Spleen (tissue), 11 donors: ENCODE measurements around the gene TEKTIP1. TPM values are rescaled to one million over a fixed set of nuclear protein-coding genes. Genes with fewer than 3 reads are reported as not detected.
A peak's percentile ranks its signal among the peaks of the same experiment; 100 is the strongest.
"Not testable (repeated sequence)": the region's sequence is repeated elsewhere in the genome, so short reads cannot be mapped to it uniquely, and the experiment has no call there.

Source experiments
- DNase-seq: peaks from one replicate; pipeline ENCODE4 v3.0.0-alpha.2; 2020
- H3K27ac ChIP-seq, 8 donors: fragments of 200-600 bp; sonication (generic) in 7 of 8; 1 replicate in 4 of 8; 2 replicates in 4 of 8; pipeline versions ENCODE4 v1.5.0 to v1.8.0; 2016 to 2021; ENCODE audit warnings: inconsistent platforms in 4 of 8, mild to moderate bottlenecking in 4 of 8, moderate library complexity in 1 of 8
- H3K27me3 ChIP-seq, 7 donors: fragments of 200-600 bp; sonication (generic) in 6 of 7; replicated peaks in 1 of 7; 1 replicate in 4 of 7; 2 replicates in 3 of 7; pipeline versions ENCODE4 v1.5.0 to v1.8.0; 2016 to 2021; ENCODE audit warnings: inconsistent platforms in 3 of 7, mild to moderate bottlenecking in 1 of 7
- H3K36me3 ChIP-seq, 6 donors: fragments of 200-600 bp; sonication (generic) in 5 of 6; 1 replicate in 4 of 6; 2 replicates in 2 of 6; pipeline versions ENCODE4 v1.5.0 to v1.8.0; 2016 to 2021; ENCODE audit warnings: inconsistent platforms in 2 of 6
- H3K4me1 ChIP-seq, 6 donors: fragments of 200-600 bp; sonication (generic) in 5 of 6; 1 replicate in 3 of 6; 2 replicates in 3 of 6; pipeline versions ENCODE4 v1.5.0 to v1.8.0; 2016 to 2021; ENCODE audit warnings: inconsistent platforms in 3 of 6
- H3K4me3 ChIP-seq, 8 donors: fragments of 200-600 bp; sonication (generic) in 7 of 8; 1 replicate in 4 of 8; 2 replicates in 4 of 8; pipeline versions ENCODE4 v1.5.0 to v1.8.0; 2016 to 2021; ENCODE audit warnings: inconsistent platforms in 4 of 8, mild to moderate bottlenecking in 4 of 8, moderate library complexity in 2 of 8
- H3K9me3 ChIP-seq, 8 donors: fragments of 200-600 bp; sonication (generic) in 7 of 8; 1 replicate in 4 of 8; 2 replicates in 4 of 8; pipeline versions ENCODE4 v1.5.0 to v1.8.0; 2016 to 2021; ENCODE audit warnings: inconsistent platforms in 4 of 8
- POLR2A ChIP-seq, 3 donors: fragments of 450-650 bp; IDR thresholded peaks; one replicate each; pipeline ENCODE4 v1.5.1; 2017; ENCODE audit warnings: antibody characterized with exemption in 3 of 3, mild to moderate bottlenecking in 1 of 3
- POLR2AphosphoS5 ChIP-seq, 3 donors: sonication (generic); formaldehyde crosslinking; IDR thresholded peaks; one replicate each; pipeline ENCODE4 v1.5.1; 2017; ENCODE audit warnings: antibody characterized with exemption in 3 of 3
- WGBS, 5 donors: extraction: QIAGEN DNeasy Blood & Tissue Kit in 3 of 5; methylation state at CpG; one replicate each; pipeline versions ENCODE4 v1.1.5 to v1.1.7; 2013 to 2018; 5-methylcytosine and 5-hydroxymethylcytosine counted together
- intact Hi-C: fragments of 100-400 bp; cut with DNase I; formaldehyde crosslinking; loops from one replicate; pipeline ENCODE4 v1.15.0; 2023; ENCODE audit warnings: low total_unique reads
- polyA plus RNA-seq, 3 donors: library from polyadenylated mRNA; stranded (reverse); fragments of 200-250 nt; gene quantifications; one replicate each; pipeline ENCODE4 v1.2.1, GENCODE V29; 2013
- total RNA-seq, 7 donors: library from RNA; depleted of rRNA in 3 of 7; stranded (reverse); fragments of >200 nt in 3 of 7; fragmentation: NEBNext Ultra II Directional in 4 of 7; extraction: Animal tissue kit (Norgen Biotek cat#: 25700) in 4 of 7; gene quantifications; one replicate each; pipeline versions ENCODE4 v1.1.0 to v1.2.1, GENCODE V29; 2016 to 2021
- TF ChIP-seq, protein P1 (sequence below), 11 experiments: fragments of 200-600 bp in 7 of 11; fragments of 450-650 bp in 4 of 11; sonication (generic) in 4 of 11; IDR thresholded peaks in 8 of 11; conservative IDR thresholded peaks in 3 of 11; 1 replicate in 7 of 11; 2 replicates in 4 of 11; pipeline versions ENCODE4 v1.4.0 to v1.8.0; 2016 to 2021; ENCODE audit warnings: antibody characterized with exemption in 11 of 11, inconsistent platforms in 4 of 11, mild to moderate bottlenecking in 1 of 11
- donor health status: healthy with polysubstance abuse.
- donor health status: DM: no; HTN: no; CAD: no; lungs with moderate emphysema.
- donor health status: DM: no; HTN: no; CAD: no.
- donor health status: Bipolar disorder and iron deficiency.
- donor health status: healthy.
- donor health status: DM: no; HTN: no; CAD: no.
- donor health status: DM: yes; HTN: yes; CAD: no.

The TEKTIP1 gene
- total and polyA plus RNA-seq, 10 donors: 1.2 to 7.4 (median 3.1) TPM; not detected in 1

DNA sequence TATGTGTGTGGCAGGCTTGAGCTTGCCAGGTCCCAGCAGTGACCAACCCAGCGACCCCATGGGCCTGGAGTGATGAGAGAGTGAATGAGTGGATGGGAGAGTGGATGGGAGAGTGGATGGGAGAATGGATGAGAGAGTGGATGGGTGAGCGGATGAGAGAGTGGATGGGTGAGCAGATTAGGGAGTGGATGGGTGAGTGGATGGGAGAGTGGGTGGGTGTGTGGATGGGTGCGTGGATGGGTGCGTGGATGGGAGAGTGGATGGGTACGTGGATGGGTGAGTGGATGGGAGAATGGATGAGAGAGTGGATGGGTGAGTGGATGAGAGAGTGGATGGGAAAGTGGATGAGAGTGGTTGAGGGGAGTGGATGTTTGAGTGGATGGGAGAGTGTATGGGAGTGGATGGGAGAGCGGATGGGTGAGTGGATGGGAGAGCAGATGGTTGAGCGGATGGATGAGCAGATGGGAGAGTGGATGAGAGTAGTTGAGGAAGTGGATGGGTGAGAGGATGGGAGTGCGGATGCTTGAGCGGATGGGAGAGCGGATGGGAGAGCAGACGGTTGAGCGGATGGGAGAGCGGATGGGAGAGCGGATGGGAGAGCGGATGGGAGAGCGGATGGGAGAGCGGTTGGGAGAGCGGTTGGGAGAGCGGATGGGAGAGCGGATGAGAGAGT, 10.3 kb upstream of the TEKTIP1 start:
- H3K36me3 ChIP-seq: peaks cover 10 to 84% (median 72%) of the 10 kb centered on the region in 6 donors
- H3K9me3 ChIP-seq: no peaks in the 10 kb centered on the region
- no peak overlapping the region for H3K4me3 ChIP-seq
- WGBS, 5 donors: 91 to 99% (median 94%) methylated on average over 20 of the region's 20 CpGs
- DNase-seq: no peak
- TF ChIP-seq, protein P1, sequence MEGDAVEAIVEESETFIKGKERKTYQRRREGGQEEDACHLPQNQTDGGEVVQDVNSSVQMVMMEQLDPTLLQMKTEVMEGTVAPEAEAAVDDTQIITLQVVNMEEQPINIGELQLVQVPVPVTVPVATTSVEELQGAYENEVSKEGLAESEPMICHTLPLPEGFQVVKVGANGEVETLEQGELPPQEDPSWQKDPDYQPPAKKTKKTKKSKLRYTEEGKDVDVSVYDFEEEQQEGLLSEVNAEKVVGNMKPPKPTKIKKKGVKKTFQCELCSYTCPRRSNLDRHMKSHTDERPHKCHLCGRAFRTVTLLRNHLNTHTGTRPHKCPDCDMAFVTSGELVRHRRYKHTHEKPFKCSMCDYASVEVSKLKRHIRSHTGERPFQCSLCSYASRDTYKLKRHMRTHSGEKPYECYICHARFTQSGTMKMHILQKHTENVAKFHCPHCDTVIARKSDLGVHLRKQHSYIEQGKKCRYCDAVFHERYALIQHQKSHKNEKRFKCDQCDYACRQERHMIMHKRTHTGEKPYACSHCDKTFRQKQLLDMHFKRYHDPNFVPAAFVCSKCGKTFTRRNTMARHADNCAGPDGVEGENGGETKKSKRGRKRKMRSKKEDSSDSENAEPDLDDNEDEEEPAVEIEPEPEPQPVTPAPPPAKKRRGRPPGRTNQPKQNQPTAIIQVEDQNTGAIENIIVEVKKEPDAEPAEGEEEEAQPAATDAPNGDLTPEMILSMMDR (IDR thresholded peaks at IDR 0.05 in 8 of 11, conservative IDR thresholded peaks at IDR 0.05 in 3 of 11): no peak
- no peak for TF ChIP-seq POLR2A (IDR thresholded peaks at IDR 0.05)
- TF ChIP-seq POLR2AphosphoS5 (IDR thresholded peaks at IDR 0.05): no peak
- H3K4me1 ChIP-seq: no peaks in the 10 kb centered on the region
- no peaks in the 10 kb centered on the region for H3K27me3 ChIP-seq
- intact Hi-C loops: no loop called here
- no peak overlapping the region for H3K27ac ChIP-seq

DNA sequence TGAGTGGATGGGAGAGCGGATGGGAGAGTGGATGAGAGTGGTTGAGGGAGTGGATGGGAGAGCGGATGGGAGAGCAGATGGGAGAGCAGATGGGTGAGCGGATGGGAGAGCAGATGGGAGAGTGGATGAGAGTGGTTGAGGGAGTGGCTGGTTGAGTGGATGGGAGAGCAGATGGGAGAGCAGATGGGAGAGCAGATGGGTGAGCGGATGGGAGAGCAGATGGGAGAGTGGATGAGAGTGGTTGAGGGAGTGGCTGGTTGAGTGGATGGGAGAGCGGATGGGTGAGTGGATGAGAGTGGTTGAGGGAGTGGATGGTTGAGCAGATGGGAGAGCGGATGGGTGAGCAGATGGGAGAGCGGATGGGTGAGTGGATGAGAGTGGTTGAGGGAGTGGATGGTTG, 9.7 kb upstream of the TEKTIP1 start:
- H3K36me3 ChIP-seq: peaks cover 10 to 84% (median 72%) of the 10 kb centered on the region in 6 donors
- intact Hi-C loops, H3K4me3 ChIP-seq, H3K4me1 ChIP-seq, DNase-seq, H3K27me3 ChIP-seq, H3K9me3 ChIP-seq, H3K27ac ChIP-seq: not testable (repeated sequence)
- WGBS, 5 donors: 94 to 99% (median 99%) methylated on average over 7 of the region's 7 CpGs

DNA sequence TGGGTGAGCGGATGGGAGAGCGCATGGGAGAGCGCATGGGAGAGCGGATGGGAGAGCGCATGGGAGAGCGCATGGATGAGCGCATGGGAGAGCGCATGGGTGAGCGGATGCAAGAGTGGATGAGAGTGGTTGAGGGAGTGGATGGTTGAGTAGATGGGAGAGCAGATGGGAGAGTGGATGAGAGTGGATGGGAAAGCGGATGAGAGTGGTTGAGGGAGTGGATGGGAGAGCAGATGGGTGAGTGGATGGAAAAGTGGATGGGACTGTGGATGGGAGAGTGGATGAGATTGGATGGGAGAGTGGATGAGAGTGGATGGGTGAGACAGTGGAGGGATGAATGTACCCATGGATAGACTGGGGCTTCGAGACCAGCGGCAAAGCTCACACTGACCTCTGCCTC, 8.6 kb upstream of the TEKTIP1 start:
- intact Hi-C loops: no loop called here
- TF ChIP-seq, protein P1 (IDR thresholded peaks at IDR 0.05 in 8 of 11, conservative IDR thresholded peaks at IDR 0.05 in 3 of 11): no peak
- TF ChIP-seq POLR2A (IDR thresholded peaks at IDR 0.05): no peak
- TF ChIP-seq POLR2AphosphoS5 (IDR thresholded peaks at IDR 0.05): no peak
- Histone ChIP-seq H3K36me3 (peaks cover 10 to 84% (median 77%) of the 10 kb centered on the region in 6 donors), H3K4me3 (no peak overlapping the region), H3K27me3 (no peaks in the 10 kb centered on the region), H3K9me3 (no peaks in the 10 kb centered on the region), H3K27ac (no peak overlapping the region), H3K4me1 (no peaks in the 10 kb centered on the region)
- WGBS, 5 donors: 93 to 98% (median 97%) methylated on average over 12 of the region's 12 CpGs
- DNase-seq: no peak

DNA sequence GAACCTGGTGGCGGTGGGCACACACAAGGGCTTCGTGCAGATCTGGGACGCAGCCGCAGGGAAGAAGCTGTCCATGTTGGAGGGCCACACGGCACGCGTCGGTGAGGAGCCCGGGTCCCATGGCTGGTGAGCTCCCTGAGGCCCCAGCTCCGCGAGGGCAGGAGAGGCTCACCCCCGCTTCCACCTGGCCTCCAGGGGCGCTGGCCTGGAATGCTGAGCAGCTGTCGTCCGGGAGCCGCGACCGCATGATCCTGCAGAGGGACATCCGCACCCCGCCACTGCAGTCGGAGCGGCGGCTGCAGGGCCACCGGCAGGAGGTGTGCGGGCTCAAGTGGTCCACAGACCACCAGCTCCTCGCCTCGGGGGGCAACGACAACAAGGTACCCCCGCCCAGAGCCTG, 7.3 kb upstream of the TEKTIP1 start:
- peak in 1 of 3 donors; percentile 50 for TF ChIP-seq POLR2AphosphoS5 (IDR thresholded peaks at IDR 0.05)
- TF ChIP-seq POLR2A (IDR thresholded peaks at IDR 0.05): no peak
- 95 to 97% (median 97%) methylated on average over 9 to 29 of the region's 29 CpGs for WGBS, 5 donors
- intact Hi-C loops: no loop called here
- Histone ChIP-seq H3K4me3 (no peak overlapping the region), H3K4me1 (peaks cover 0 to 11% (median 5%) of the 10 kb centered on the region in 6 donors), H3K27ac (no peak overlapping the region), H3K27me3 (no peaks in the 10 kb centered on the region), H3K36me3 (peaks cover 3 to 84% (median 78%) of the 10 kb centered on the region in 6 donors), H3K9me3 (no peaks in the 10 kb centered on the region)
- no peak for DNase-seq

DNA sequence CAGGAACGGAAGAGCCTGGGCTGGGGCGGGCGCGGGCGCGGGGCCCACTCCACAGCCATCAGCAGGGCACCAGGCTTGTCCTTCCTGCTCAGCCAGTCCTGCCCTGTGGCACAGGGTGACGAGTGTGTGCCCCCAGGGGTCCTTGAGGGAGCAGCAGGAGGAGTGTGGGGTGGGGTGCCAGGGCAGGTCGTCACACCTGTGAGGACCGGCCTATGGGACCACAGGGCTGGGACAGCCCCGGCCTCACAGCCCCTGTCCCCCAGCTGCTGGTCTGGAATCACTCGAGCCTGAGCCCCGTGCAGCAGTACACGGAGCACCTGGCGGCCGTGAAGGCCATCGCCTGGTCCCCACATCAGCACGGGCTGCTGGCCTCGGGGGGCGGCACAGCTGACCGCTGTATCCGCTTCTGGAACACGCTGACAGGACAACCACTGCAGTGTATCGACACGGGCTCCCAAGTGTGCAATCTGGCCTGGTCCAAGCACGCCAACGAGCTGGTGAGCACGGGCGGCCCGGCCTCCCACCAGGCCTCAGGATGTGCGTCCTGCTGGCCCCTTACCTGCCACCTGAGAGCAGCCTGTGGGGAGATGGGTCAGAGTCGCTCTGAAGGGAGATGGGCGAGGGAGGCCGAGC, 6.7 kb upstream of the TEKTIP1 start:
- DNase-seq: no peak
- intact Hi-C loops: no loop called here
- 91 to 96% (median 96%) methylated on average over 13 to 33 of the region's 33 CpGs for WGBS, 5 donors

More for the DNA sequence above, 6.7 kb upstream of the TEKTIP1 start:
- H3K27me3 ChIP-seq: no peaks in the 10 kb centered on the region
- peaks cover 0 to 17% (median 10%) of the 10 kb centered on the region in 6 donors for H3K4me1 ChIP-seq
- H3K27ac ChIP-seq: no peak overlapping the region
- H3K4me3 ChIP-seq: no peak overlapping the region
- no peaks in the 10 kb centered on the region for H3K9me3 ChIP-seq
- peaks cover 0 to 84% (median 73%) of the 10 kb centered on the region in 6 donors for H3K36me3 ChIP-seq
- TF ChIP-seq, protein P1 (IDR thresholded peaks at IDR 0.05 in 8 of 11, conservative IDR thresholded peaks at IDR 0.05 in 3 of 11): no peak
- TF ChIP-seq POLR2AphosphoS5 (IDR thresholded peaks at IDR 0.05) (peak in 1 of 3 donors; percentile 45), POLR2A (IDR thresholded peaks at IDR 0.05) (no peak)
